CD14-positive monocyte (primary cell): ENCODE data around the gene MYH13. TPM values are rescaled to one million over a fixed set of nuclear protein-coding genes. Genes with fewer than 3 reads are reported as not detected.

Experiments
- DNase-seq, 3 donors: peaks; one replicate each; pipeline ENCODE4 v3.0.0-alpha.2; 2011 to 2022
- H2AFZ ChIP-seq: 2 replicates; pipeline ENCODE4 v1.6.0; 2012; ENCODE audit warnings: mild to moderate bottlenecking, low read depth, low read length, inconsistent platforms; ENCODE audit not compliant: insufficient read depth, poor library complexity, severe bottlenecking
- H3K27ac ChIP-seq, 2 donors: 1 replicate in 1 of 2; 2 replicates in 1 of 2; pipeline ENCODE4 v1.5.1; 2012 to 2013; ENCODE audit warnings: low read length in 2 of 2, control low read depth in 1 of 2, inconsistent platforms in 1 of 2, low read depth in 1 of 2, mild to moderate bottlenecking in 1 of 2
- H3K27me3 ChIP-seq, 2 donors: one replicate each; pipeline versions ENCODE4 v1.6.0 to v1.6.1; 2011 to 2013; ENCODE audit warnings: low read length in 2 of 2; ENCODE audit not compliant: control insufficient read depth in 2 of 2, insufficient read depth in 2 of 2
- H3K36me3 ChIP-seq, 2 donors: replicated peaks in 1 of 2; 1 replicate in 1 of 2; 2 replicates in 1 of 2; pipeline versions ENCODE4 v1.5.1 to v1.6.1; 2012 to 2013; ENCODE audit warnings: low read length in 2 of 2, control low read depth in 1 of 2, inconsistent platforms in 1 of 2, mild to moderate bottlenecking in 1 of 2; ENCODE audit not compliant: insufficient read depth in 2 of 2, control insufficient read depth in 1 of 2
- H3K4me1 ChIP-seq, 2 donors: 1 replicate in 1 of 2; 2 replicates in 1 of 2; pipeline versions ENCODE4 v1.5.1 to v1.6.1; 2012 to 2013; ENCODE audit warnings: low read length in 2 of 2, control low read depth in 1 of 2, inconsistent platforms in 1 of 2, mild to moderate bottlenecking in 1 of 2, moderate library complexity in 1 of 2; ENCODE audit not compliant: insufficient read depth in 2 of 2, control insufficient read depth in 1 of 2
- H3K4me2 ChIP-seq: replicated peaks from 2 replicates; pipeline ENCODE3; 2012; ENCODE audit warnings: low read length, moderate library complexity, mild to moderate bottlenecking; ENCODE audit not compliant: poor library complexity, severe bottlenecking; ENCODE audit errors: extremely low read depth
- H3K4me3 ChIP-seq, 3 experiments: fragments of 200-600 bp in 1 of 3; sonication (generic) in 1 of 3; replicated peaks in 1 of 3; 1 replicate in 2 of 3; 2 replicates in 1 of 3; pipeline ENCODE4 v1.5.1; 2011 to 2013; ENCODE audit warnings: low read length in 3 of 3, mild to moderate bottlenecking in 3 of 3, control low read depth in 2 of 3, low read depth in 2 of 3, inconsistent platforms in 1 of 3, moderate library complexity in 1 of 3
- H3K79me2 ChIP-seq: 2 replicates; pipeline ENCODE4 v1.6.0; 2012; ENCODE audit warnings: mild to moderate bottlenecking, control low read depth, inconsistent platforms, low read length, moderate library complexity; ENCODE audit not compliant: insufficient read depth
- H3K9ac ChIP-seq: 2 replicates; pipeline ENCODE4 v1.6.0; 2017; ENCODE audit warnings: low read length, mild to moderate bottlenecking; ENCODE audit not compliant: insufficient read depth, poor library complexity, severe bottlenecking
- H3K9me3 ChIP-seq, 2 donors: replicated peaks in 1 of 2; 1 replicate in 1 of 2; 2 replicates in 1 of 2; pipeline versions ENCODE4 v1.5.1 to v1.6.1; 2012 to 2013; ENCODE audit warnings: low read length in 2 of 2, control low read depth in 1 of 2; ENCODE audit not compliant: control insufficient read depth in 1 of 2, insufficient read depth in 1 of 2
- H4K20me1 ChIP-seq: 2 replicates; pipeline ENCODE4 v1.6.0; 2012; ENCODE audit warnings: mild to moderate bottlenecking, low read length, control low read depth, moderate library complexity; ENCODE audit not compliant: insufficient read depth
- H3K27ac Mint-ChIP-seq, 7 donors: one replicate each; pipeline ENCODE4 v1.8.0; 2020; ENCODE audit warnings: mild to moderate bottlenecking in 7 of 7, mixed read lengths in 7 of 7, moderate library complexity in 6 of 7, inconsistent platforms in 2 of 7
- H3K27me3 Mint-ChIP-seq, 3 donors: one replicate each; pipeline ENCODE4 v1.8.0; 2021 to 2022; ENCODE audit warnings: low read depth in 3 of 3, mild to moderate bottlenecking in 3 of 3, mixed read lengths in 3 of 3, moderate library complexity in 3 of 3, inconsistent platforms in 1 of 3
- H3K36me3 Mint-ChIP-seq, 2 donors: one replicate each; pipeline ENCODE4 v1.8.0; 2020; ENCODE audit warnings: mixed read lengths in 2 of 2, inconsistent platforms in 1 of 2, mild to moderate bottlenecking in 1 of 2
- H3K4me1 Mint-ChIP-seq: one replicate; pipeline ENCODE4 v1.8.0; 2020; ENCODE audit warnings: mild to moderate bottlenecking, mixed read lengths
- H3K4me3 Mint-ChIP-seq, 2 donors: one replicate each; pipeline ENCODE4 v1.8.0; 2020; ENCODE audit warnings: mild to moderate bottlenecking in 2 of 2, mixed read lengths in 2 of 2, moderate library complexity in 1 of 2
- H3K9me3 Mint-ChIP-seq, 7 donors: one replicate each; pipeline ENCODE4 v1.8.0; 2020 to 2022; ENCODE audit warnings: mixed read lengths in 7 of 7, mild to moderate bottlenecking in 6 of 7, moderate library complexity in 6 of 7, inconsistent platforms in 2 of 7
- WGBS: methylation state at CpG from one replicate; pipeline ENCODE4 v1.1.5; 2013; ENCODE audit warnings: missing lambda C conversion rate; ENCODE audit not compliant: insufficient coverage; 5-methylcytosine and 5-hydroxymethylcytosine counted together
- intact Hi-C, 2 donors: fragments of 100-400 bp; cut with micrococcal nuclease; formaldehyde crosslinking; loops; one replicate each; pipeline versions ENCODE4 v1.15.0 to v1.15.1; 2023
- polyA plus RNA-seq, 3 donors: library from polyadenylated mRNA; depleted of rRNA in 1 of 3; unstranded in 2 of 3; stranded (reverse) in 1 of 3; fragments of 300-500 nt in 2 of 3; fragments of >200 nt in 1 of 3; fragmentation: Illumina TruSeq in 2 of 3; gene quantifications; 1 replicate in 2 of 3; 2 replicates in 1 of 3; pipeline ENCODE4 v1.2.3, GENCODE V29; 2012 to 2021
- TF ChIP-seq, protein P1 (sequence below): fragments of 200-600 bp; IDR thresholded peaks from one replicate; pipeline ENCODE4 v1.8.0; 2022; ENCODE audit warnings: antibody characterized with exemption, mild to moderate bottlenecking

MYH13 gene
- polyA plus RNA-seq, 3 donors = not detected

DNA sequence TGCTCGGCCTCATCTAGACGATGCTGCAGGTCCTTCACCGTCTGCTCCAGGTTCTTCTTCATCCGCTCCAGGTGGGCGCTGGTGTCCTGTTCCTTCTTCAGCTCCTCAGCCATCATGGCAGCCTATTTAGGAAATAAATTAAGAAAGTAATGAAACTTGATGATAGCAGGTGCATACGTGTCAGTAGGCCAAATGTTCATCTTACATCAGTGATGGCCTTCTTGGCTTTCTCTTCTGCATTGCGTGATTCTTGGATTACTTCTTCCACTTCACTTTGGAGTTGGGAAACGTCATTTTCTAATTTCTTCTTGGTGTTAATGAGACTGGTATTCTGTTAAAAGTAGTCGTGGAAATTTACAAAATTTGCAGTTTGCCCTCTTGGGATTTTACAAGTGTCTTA, 20.1 kb upstream of the MYH13 start:
- no peak overlapping the region for H3K27ac ChIP-seq
- intact Hi-C loops = no loop called here
- 80% methylated on average over 1 of the region's 9 CpGs for WGBS

DNA sequence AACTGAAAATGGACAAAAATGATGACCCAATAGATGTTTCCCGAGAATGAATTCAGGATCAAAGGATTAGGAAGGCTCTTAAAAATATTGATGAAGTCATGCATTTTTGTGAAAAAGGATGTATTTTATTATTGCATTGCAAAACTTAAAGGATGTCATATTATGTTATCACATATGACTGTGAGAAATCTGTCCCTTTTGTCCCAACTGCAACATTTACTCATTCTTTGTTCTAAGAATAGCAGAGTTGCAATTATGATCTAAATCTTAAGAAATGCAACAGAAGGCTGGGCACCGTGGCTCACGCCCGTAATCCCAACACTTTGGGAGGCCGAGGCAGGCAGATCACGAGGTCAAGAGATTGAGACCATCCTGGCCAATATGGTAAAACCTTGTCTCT, 13.1 kb upstream of the MYH13 start:
- Histone ChIP-seq H3K9me3 (no peaks in the 10 kb centered on the region), H2AFZ (no peak overlapping the region), H3K36me3 (no peaks in the 10 kb centered on the region), H3K79me2 (no peaks in the 10 kb centered on the region), H4K20me1 (no peaks in the 10 kb centered on the region), H3K4me1 (no peaks in the 10 kb centered on the region), H3K27ac (no peak overlapping the region), H3K4me2 (no peak overlapping the region), H3K27me3 (peaks cover 2 to 3% of the 10 kb centered on the region in 2 donors), H3K9ac (no peak overlapping the region), H3K4me3 (no peak overlapping the region)
- no peak for DNase-seq
- WGBS = 94% methylated on average over 3 of the region's 6 CpGs
- Mint-ChIP-seq H3K4me1 (no peaks in the 10 kb centered on the region), H3K4me3 (no peak overlapping the region), H3K9me3 (no peaks in the 10 kb centered on the region), H3K27ac (no peak overlapping the region), H3K36me3 (no peaks in the 10 kb centered on the region), H3K27me3 (peaks cover 6 to 25% (median 8%) of the 10 kb centered on the region in 3 donors)
- TF ChIP-seq, protein P1, sequence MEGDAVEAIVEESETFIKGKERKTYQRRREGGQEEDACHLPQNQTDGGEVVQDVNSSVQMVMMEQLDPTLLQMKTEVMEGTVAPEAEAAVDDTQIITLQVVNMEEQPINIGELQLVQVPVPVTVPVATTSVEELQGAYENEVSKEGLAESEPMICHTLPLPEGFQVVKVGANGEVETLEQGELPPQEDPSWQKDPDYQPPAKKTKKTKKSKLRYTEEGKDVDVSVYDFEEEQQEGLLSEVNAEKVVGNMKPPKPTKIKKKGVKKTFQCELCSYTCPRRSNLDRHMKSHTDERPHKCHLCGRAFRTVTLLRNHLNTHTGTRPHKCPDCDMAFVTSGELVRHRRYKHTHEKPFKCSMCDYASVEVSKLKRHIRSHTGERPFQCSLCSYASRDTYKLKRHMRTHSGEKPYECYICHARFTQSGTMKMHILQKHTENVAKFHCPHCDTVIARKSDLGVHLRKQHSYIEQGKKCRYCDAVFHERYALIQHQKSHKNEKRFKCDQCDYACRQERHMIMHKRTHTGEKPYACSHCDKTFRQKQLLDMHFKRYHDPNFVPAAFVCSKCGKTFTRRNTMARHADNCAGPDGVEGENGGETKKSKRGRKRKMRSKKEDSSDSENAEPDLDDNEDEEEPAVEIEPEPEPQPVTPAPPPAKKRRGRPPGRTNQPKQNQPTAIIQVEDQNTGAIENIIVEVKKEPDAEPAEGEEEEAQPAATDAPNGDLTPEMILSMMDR = no peak
- intact Hi-C loops = no loop called here

More for the DNA sequence above, 20.1 kb upstream of the MYH13 start:
- Histone ChIP-seq H3K4me3 (no peak overlapping the region), H4K20me1 (no peaks in the 10 kb centered on the region), H2AFZ (no peak overlapping the region), H3K27me3 (peaks cover 3% of the 10 kb centered on the region in 2 donors), H3K9me3 (no peaks in the 10 kb centered on the region), H3K36me3 (no peaks in the 10 kb centered on the region), H3K9ac (no peak overlapping the region), H3K4me2 (no peak overlapping the region), H3K79me2 (no peaks in the 10 kb centered on the region), H3K4me1 (no peaks in the 10 kb centered on the region)
- Mint-ChIP-seq H3K27ac (no peak overlapping the region), H3K9me3 (no peaks in the 10 kb centered on the region), H3K4me1 (no peaks in the 10 kb centered on the region), H3K36me3 (no peaks in the 10 kb centered on the region), H3K27me3 (peaks cover 0 to 18% (median 17%) of the 10 kb centered on the region in 3 donors), H3K4me3 (no peak overlapping the region)
- TF ChIP-seq, protein P1 = no peak
- DNase-seq = no peak
